WTC11 (cell line): Measurements from ENCODE around the gene DYRK3. TPM values are rescaled to one million over a fixed set of nuclear protein-coding genes. Genes with fewer than 3 reads are reported as not detected.

Source experiments
- ATAC-seq: fragments of 200-7000 bp; cut with Tn5 transposase; 2 replicates; pipeline ENCODE4 v1.10.0; 2021; ENCODE audit warnings: mild to moderate bottlenecking, moderate library complexity
- CTCF ChIA-PET: fragments of 300-600 bp; sonication (Branson Sonifier 250); formaldehyde crosslinking; loops from one replicate; lab custom pipeline; 2021; ENCODE audit warnings: antibody characterized with exemption; lab: Charles Lee
- POLR2A ChIA-PET: fragments of 350-600 bp; sonication (Branson Sonifier 250); formaldehyde crosslinking; loops from one replicate; lab custom pipeline; 2021; ENCODE audit warnings: antibody characterized with exemption; lab: Charles Lee
- DNase-seq: peaks from one replicate; pipeline ENCODE4 v3.0.0; 2021; ENCODE audit warnings: low spot score
- H3K27ac Mint-ChIP-seq: 2 replicates; pipeline ENCODE4 v1.8.0; 2021; ENCODE audit warnings: mixed read lengths
- H3K27me3 Mint-ChIP-seq: 2 replicates; pipeline ENCODE4 v1.8.0; 2021; ENCODE audit warnings: low read depth, mild to moderate bottlenecking, moderate library complexity, mixed read lengths
- H3K36me3 Mint-ChIP-seq: 2 replicates; pipeline ENCODE4 v1.8.0; 2021; ENCODE audit warnings: mixed read lengths
- H3K4me1 Mint-ChIP-seq: 2 replicates; pipeline ENCODE4 v1.8.0; 2022; ENCODE audit warnings: mixed read lengths
- H3K4me3 Mint-ChIP-seq: 2 replicates; pipeline ENCODE4 v1.8.0; 2021; ENCODE audit warnings: mild to moderate bottlenecking, moderate library complexity, mixed read lengths
- H3K9me3 Mint-ChIP-seq: 2 replicates; pipeline ENCODE4 v1.8.0; 2021; ENCODE audit warnings: mixed read lengths
- ATF2 ChIP-seq: sonication (generic); formaldehyde crosslinking; IDR thresholded peaks from 2 replicates; pipeline ENCODE4 v1.8.1; 2022; ENCODE audit warnings: low read depth, missing genetic modification reagents, borderline replicate concordance
- CREB1 ChIP-seq: sonication (generic); formaldehyde crosslinking; IDR thresholded peaks from 2 replicates; pipeline ENCODE4 v1.8.0; 2023; ENCODE audit warnings: mild to moderate bottlenecking, missing genetic modification reagents
- ESRRA ChIP-seq: sonication (generic); formaldehyde crosslinking; IDR thresholded peaks from 2 replicates; pipeline ENCODE4 v1.8.1; 2022; ENCODE audit warnings: mild to moderate bottlenecking, missing genetic modification reagents, borderline replicate concordance
- FOXK1 ChIP-seq: sonication (generic); formaldehyde crosslinking; IDR thresholded peaks from 2 replicates; pipeline ENCODE4 v1.8.0; 2022; ENCODE audit warnings: mild to moderate bottlenecking, moderate library complexity, missing genetic modification reagents
- NFATC4 ChIP-seq: fragments of 250-450 bp; sonication (Bioruptor Pico); IDR thresholded peaks from 2 replicates; pipeline ENCODE4 v1.9.0; 2021; ENCODE audit warnings: mild to moderate bottlenecking
- NR1H2 ChIP-seq: sonication (generic); formaldehyde crosslinking; IDR thresholded peaks from 2 replicates; pipeline ENCODE4 v1.9.0; 2021; ENCODE audit warnings: mild to moderate bottlenecking, moderate library complexity, missing genetic modification reagents
- NR3C1 ChIP-seq: sonication (generic); formaldehyde crosslinking; conservative IDR thresholded peaks from 2 replicates; pipeline ENCODE4 v1.8.1; 2023; ENCODE audit warnings: low read depth, mild to moderate bottlenecking, missing genetic modification reagents
- PREB ChIP-seq: sonication (generic); formaldehyde crosslinking; IDR thresholded peaks from 2 replicates; pipeline ENCODE4 v1.8.1; 2022; ENCODE audit warnings: mild to moderate bottlenecking, missing genetic modification reagents, moderate library complexity, borderline replicate concordance
- SOX15 ChIP-seq: fragments of 250-450 bp; sonication (Bioruptor Pico); IDR thresholded peaks from 2 replicates; pipeline ENCODE4 v1.9.0; 2021; ENCODE audit warnings: mild to moderate bottlenecking
- SP1 ChIP-seq: sonication (generic); formaldehyde crosslinking; conservative IDR thresholded peaks from 2 replicates; pipeline ENCODE4 v1.8.1; 2022; ENCODE audit warnings: missing genetic modification reagents
- TEAD4 ChIP-seq: sonication (generic); formaldehyde crosslinking; IDR thresholded peaks from 2 replicates; pipeline ENCODE4 v1.8.0; 2022; ENCODE audit warnings: mild to moderate bottlenecking, missing genetic modification reagents
- ZBTB21 ChIP-seq: sonication (generic); formaldehyde crosslinking; IDR thresholded peaks from 2 replicates; pipeline ENCODE4 v1.8.1; 2023; ENCODE audit warnings: mild to moderate bottlenecking, missing genetic modification reagents, borderline replicate concordance
- ZNF121 ChIP-seq: sonication (generic); formaldehyde crosslinking; IDR thresholded peaks from 2 replicates; pipeline ENCODE4 v1.8.0; 2023; ENCODE audit warnings: missing genetic modification reagents
- ZNF532 ChIP-seq: fragments of 250-450 bp; sonication (Bioruptor Pico); IDR thresholded peaks from 2 replicates; pipeline ENCODE4 v1.9.0; 2021; ENCODE audit warnings: mild to moderate bottlenecking, borderline replicate concordance
- total RNA-seq: library from RNA; stranded (reverse); gene quantifications from 3 replicates; pipeline ENCODE4 v1.2.3, GENCODE V29; 2021

DYRK3 gene
- total RNA-seq, 1 experiment from 2014 or later: 7.8 TPM

- Mint-ChIP-seq H3K27ac (no peak overlapping the region), H3K9me3 (no peaks in the 10 kb centered on the region), H3K27me3 (peaks cover 46% of the 10 kb centered on the region), H3K4me1 (peaks cover 23% of the 10 kb centered on the region), H3K4me3 (no peak overlapping the region), H3K36me3 (no peaks in the 10 kb centered on the region)
- ChIA-PET POLR2A (no interaction called here), CTCF (interaction anchor here (1.0 to 20.5 kb wide), 7 partner anchors 11 to 322 kb away, joined by 4 to 659 read pairs (median 14); partner anchors contain the start of genes DYRK3 and EIF2D)
- no peak for TF ChIP-seq SOX15
- TF ChIP-seq ZNF532 (CRISPR knock-in tag): no peak
- no peak for TF ChIP-seq TEAD4 (CRISPR knock-in tag)
- TF ChIP-seq PREB: no peak
- no peak for TF ChIP-seq NFATC4 (CRISPR knock-in tag)
- TF ChIP-seq ESRRA (CRISPR knock-in tag): no peak
- TF ChIP-seq FOXK1: no peak
- no peak for TF ChIP-seq NR3C1
- ATAC-seq (no peak), DNase-seq (no peak)
Measured at GRCh38 chr1:206660136-206660535, 24.8 kb downstream of the DYRK3 start.

- no peaks in the 10 kb centered on the region for H3K36me3 Mint-ChIP-seq
- CTCF ChIA-PET: interaction anchor here (0.5 to 20.5 kb wide), 6 partner anchors 15 to 1501 kb away, joined by 3 to 659 read pairs (median 4); partner anchors contain the start of genes DYRK3 and EIF2D
- no peak overlapping the region for H3K27ac Mint-ChIP-seq
- H3K27me3 Mint-ChIP-seq: peaks cover 46% of the 10 kb centered on the region
- TF ChIP-seq ZNF121 (0 out of 2 replicates have a peak, but pooled peaks have one; percentile 7), ATF2 (CRISPR knock-in tag) (no peak)
- TF ChIP-seq, all 79 proteins: peak for 1
- H3K4me3 Mint-ChIP-seq: no peak overlapping the region
- ATAC-seq: no peak
- POLR2A ChIA-PET: no interaction called here
- peaks cover 23% of the 10 kb centered on the region for H3K4me1 Mint-ChIP-seq
- no peaks in the 10 kb centered on the region for H3K9me3 Mint-ChIP-seq
- no peak for DNase-seq
Measured at GRCh38 chr1:206661161-206661820, 26.0 kb downstream of the DYRK3 start.

- Mint-ChIP-seq H3K4me3 (no peak overlapping the region), H3K4me1 (peaks cover 19% of the 10 kb centered on the region), H3K27me3 (peaks cover 33% of the 10 kb centered on the region), H3K9me3 (no peaks in the 10 kb centered on the region), H3K36me3 (no peaks in the 10 kb centered on the region), H3K27ac (no peak overlapping the region)
- DNase-seq: no peak
- no peak for TF ChIP-seq ZBTB21 (CRISPR knock-in tag)
- TF ChIP-seq SP1: no peak
- no peak for TF ChIP-seq NR1H2 (CRISPR knock-in tag)
- TF ChIP-seq CREB1 (CRISPR knock-in tag): no peak
- CTCF ChIA-PET: interaction anchor here (1.1 to 20.5 kb wide), 13 partner anchors 7 to 317 kb away, joined by 3 to 659 read pairs (median 16); partner anchors contain the start of genes DYRK3, EIF2D and MAPKAPK2
- ATAC-seq: no peak
- POLR2A ChIA-PET: no interaction called here
Measured at GRCh38 chr1:206662396-206663092, 27.2 kb downstream of the DYRK3 start.
